Esophagus squamous epithelium (tissue), 5 donors: ENCODE results near the gene LDLRAD2. TPM values are rescaled to one million over a fixed set of nuclear protein-coding genes. Genes with fewer than 3 reads are reported as not detected.

ENCODE experiments used
- DNase-seq: peaks from one replicate; lab custom pipeline; 2025; lab: John Stamatoyannopoulos, UW
- H3K27ac ChIP-seq, 4 donors: fragments of 200-600 bp; sonication (generic); one replicate each; pipeline ENCODE4 v1.5.1; 2016 to 2019; ENCODE audit warnings: mild to moderate bottlenecking in 1 of 4
- H3K27me3 ChIP-seq, 4 donors: fragments of 200-600 bp; sonication (generic); 1 replicate in 3 of 4; 2 replicates in 1 of 4; pipeline versions ENCODE4 v1.5.1 to v1.6.0; 2017 to 2021; ENCODE audit warnings: antibody characterized with exemption in 1 of 4
- H3K36me3 ChIP-seq, 3 donors: fragments of 200-600 bp; sonication (generic); one replicate each; pipeline ENCODE4 v1.5.1; 2016 to 2019
- H3K4me1 ChIP-seq, 3 donors: fragments of 200-600 bp; sonication (generic); one replicate each; pipeline ENCODE4 v1.5.1; 2017 to 2019
- H3K4me3 ChIP-seq, 4 donors: fragments of 200-600 bp; sonication (generic); 1 replicate in 3 of 4; 2 replicates in 1 of 4; pipeline ENCODE4 v1.5.1; 2016 to 2019; ENCODE audit warnings: mild to moderate bottlenecking in 2 of 4, moderate library complexity in 1 of 4
- H3K9me3 ChIP-seq, 3 donors: fragments of 200-600 bp; sonication (generic); one replicate each; pipeline ENCODE4 v1.5.1; 2016 to 2019
- CTCF ChIP-seq, 6 experiments: fragments of 450-650 bp in 4 of 6; fragments of 200-600 bp in 2 of 6; sonication (generic) in 2 of 6; IDR thresholded peaks; one replicate each; pipeline ENCODE4 v1.5.1; 2016 to 2019; ENCODE audit warnings: antibody characterized with exemption in 6 of 6, mild to moderate bottlenecking in 4 of 6, moderate library complexity in 4 of 6
- POLR2A ChIP-seq, 4 donors: fragments of 450-650 bp; IDR thresholded peaks; one replicate each; pipeline ENCODE4 v1.6.1; 2017; ENCODE audit warnings: antibody characterized with exemption in 4 of 4, mild to moderate bottlenecking in 4 of 4, moderate library complexity in 3 of 4
- WGBS, 2 donors: methylation state at CpG; one replicate each; pipeline ENCODE4 v1.1.5; 2018; 5-methylcytosine and 5-hydroxymethylcytosine counted together
- intact Hi-C: fragments of 100-400 bp; cut with DNase I; formaldehyde crosslinking; loops from one replicate; pipeline ENCODE4 v1.15.0; 2022
- total RNA-seq, 4 donors: library from RNA; depleted of rRNA; stranded (reverse); fragments of >200 nt; gene quantifications; one replicate each; pipeline ENCODE4 v1.1.0, GENCODE V29; 2016
- donor health status: DM: yes; HTN: yes; CAD: no.

The LDLRAD2 gene
- total RNA-seq, 4 donors from 2014 or later: not detected

- H3K27me3 ChIP-seq: no peaks in the 10 kb centered on the region
- no peaks in the 10 kb centered on the region for H3K4me1 ChIP-seq
- intact Hi-C loops: no loop called here
- no peak overlapping the region for H3K4me3 ChIP-seq
- H3K27ac ChIP-seq: peak overlapping the region in 1 of 4 donors; percentile 2
- no peak for DNase-seq
- TF ChIP-seq POLR2A (IDR thresholded peaks at IDR 0.05) (no peak), CTCF (IDR thresholded peaks at IDR 0.05) (no peak)
- 94% methylated on average over 9 of the region's 33 CpGs; no CpG with 5 or more reads in 1 of the 2 donors for WGBS, 2 donors
- peaks cover 39 to 100% (median 84%) of the 10 kb centered on the region in 3 donors for H3K36me3 ChIP-seq
- H3K9me3 ChIP-seq: no peaks in the 10 kb centered on the region
Observed at GRCh38 chr1:21851430-21852250, 39.6 kb downstream of the LDLRAD2 start.

- no peak for TF ChIP-seq POLR2A (IDR thresholded peaks at IDR 0.05)
- TF ChIP-seq CTCF (IDR thresholded peaks at IDR 0.05): no peak
- Histone ChIP-seq H3K27ac (peak overlapping the region in 2 of 4 donors; percentile 2 to 17), H3K4me1 (no peaks in the 10 kb centered on the region), H3K36me3 (peaks cover 38 to 100% (median 84%) of the 10 kb centered on the region in 3 donors), H3K27me3 (no peaks in the 10 kb centered on the region), H3K9me3 (no peaks in the 10 kb centered on the region), H3K4me3 (no peak overlapping the region)
- intact Hi-C loops: no loop called here
- WGBS, 2 donors: 67 to 84% methylated on average over 7 to 8 of the region's 29 CpGs
- DNase-seq: no peak
Observed at GRCh38 chr1:21852282-21853130, 40.4 kb downstream of the LDLRAD2 start.

GRCh38 chr1:21853131-21853427 lies 41.0 kb downstream of the LDLRAD2 start:
- WGBS, 2 donors: 79 to 85% methylated on average over 4 to 6 of the region's 7 CpGs
- intact Hi-C loops: no loop called here
- no peaks in the 10 kb centered on the region for H3K27me3 ChIP-seq
- no peak overlapping the region for H3K4me3 ChIP-seq
- H3K9me3 ChIP-seq: no peaks in the 10 kb centered on the region
- peak overlapping the region in 1 of 4 donors; percentile 17 for H3K27ac ChIP-seq
- TF ChIP-seq POLR2A (IDR thresholded peaks at IDR 0.05) (no peak), CTCF (IDR thresholded peaks at IDR 0.05) (no peak)
- H3K4me1 ChIP-seq: no peaks in the 10 kb centered on the region
- H3K36me3 ChIP-seq: peaks cover 33 to 100% (median 84%) of the 10 kb centered on the region in 3 donors
- no peak for DNase-seq

GRCh38 chr1:21854090-21854750 lies 42.2 kb downstream of the LDLRAD2 start:
- Histone ChIP-seq H3K4me1 (no peaks in the 10 kb centered on the region), H3K4me3 (no peak overlapping the region), H3K27me3 (no peaks in the 10 kb centered on the region), H3K36me3 (peaks cover 33 to 100% (median 75%) of the 10 kb centered on the region in 3 donors), H3K9me3 (no peaks in the 10 kb centered on the region), H3K27ac (peak overlapping the region in 1 of 4 donors; percentile 25)
- TF ChIP-seq CTCF (IDR thresholded peaks at IDR 0.05) (no peak), POLR2A (IDR thresholded peaks at IDR 0.05) (no peak)
- no peak for DNase-seq
- 84 to 93% methylated on average over 6 to 8 of the region's 21 CpGs for WGBS, 2 donors
- intact Hi-C loops: no loop called here
